Stimulated activated CD8-positive, alpha-beta memory T cell treated with anti-CD3 and anti-CD28 coated beads, Interleukin-4, amount 100 ng/mL, for 24 hours (primary cell): ENCODE data around the gene HIGD1A.
"Not testable (repeated sequence)": the region's sequence is repeated elsewhere in the genome, so short reads cannot be mapped to it uniquely, and the experiment has no call there.

Experiments used
- DNase-seq: peaks from one replicate; pipeline ENCODE4 v3.0.0-alpha.2; 2020; ENCODE audit warnings: low read depth

Gene HIGD1A

GRCh38 chr3:42829083-42829627, 24.9 kb upstream of the HIGD1A start:
- DNase-seq: no peak

GRCh38 chr3:42827654-42828053, 23.4 kb upstream of the HIGD1A start:
- DNase-seq: no peak

- no peak for DNase-seq
Measured at GRCh38 chr3:42827023-42827422, 22.7 kb upstream of the HIGD1A start.

GRCh38 chr3:42826141-42826540, 21.9 kb upstream of the HIGD1A start:
- DNase-seq: no peak

GRCh38 chr3:42823351-42823750, 19.1 kb upstream of the HIGD1A start:
- no peak for DNase-seq

- DNase-seq: no peak
Measured at GRCh38 chr3:42822828-42823227, 18.5 kb upstream of the HIGD1A start.

- no peak for DNase-seq
Measured at GRCh38 chr3:42820746-42821051, 16.4 kb upstream of the HIGD1A start.

- no peak for DNase-seq
Measured at GRCh38 chr3:42819351-42819965, 15.2 kb upstream of the HIGD1A start.

- no peak for DNase-seq
Measured at GRCh38 chr3:42815826-42816225, 11.5 kb upstream of the HIGD1A start.

GRCh38 chr3:42814914-42815507, 10.7 kb upstream of the HIGD1A start:
- DNase-seq: no peak

- no peak for DNase-seq
Measured at GRCh38 chr3:42814246-42814645, 10.0 kb upstream of the HIGD1A start.

GRCh38 chr3:42811118-42811883, 7.0 kb upstream of the HIGD1A start:
- not testable (repeated sequence) for DNase-seq

GRCh38 chr3:42810706-42811105, 6.4 kb upstream of the HIGD1A start:
- not testable (repeated sequence) for DNase-seq

GRCh38 chr3:42809202-42809601, 4.9 kb upstream of the HIGD1A start, which contains the start of gene ACKR2:
Gene ACKR2 (plus strand): TSS chr3:42809445. CDS start chr3:42864503, 55,058 bp downstream.
- no peak for DNase-seq

- DNase-seq: no peak
Measured at GRCh38 chr3:42807929-42808328, 3.6 kb upstream of the HIGD1A start.

- no peak for DNase-seq
Measured at GRCh38 chr3:42805141-42805821, 991 bp upstream of the HIGD1A start.

GRCh38 chr3:42804831-42805132, 492 bp upstream of the HIGD1A start:
- DNase-seq: no peak

GRCh38 chr3:42803414-42804105, 730 bp downstream of the HIGD1A start:
- DNase-seq: peak; percentile 10

- DNase-seq: no peak
Measured at GRCh38 chr3:42802876-42803413, 1.3 kb downstream of the HIGD1A start.

GRCh38 chr3:42801784-42802183, 2.5 kb downstream of the HIGD1A start:
- DNase-seq: no peak

- DNase-seq: no peak
Measured at GRCh38 chr3:42801048-42801620, 3.2 kb downstream of the HIGD1A start.

GRCh38 chr3:42800251-42800650, 4.0 kb downstream of the HIGD1A start:
- no peak for DNase-seq
